HepG2 (cell line): ENCODE measurements around the gene PLCG1. TPM values are rescaled to one million over a fixed set of nuclear protein-coding genes. Genes with fewer than 3 reads are reported as not detected.

Source experiments
- AGO2 ChIP-seq: fragments of 200-400 bp; formaldehyde crosslinking; optimal IDR thresholded peaks from 2 replicates; pipeline ENCODE3; 2017; ENCODE audit warnings: mild to moderate bottlenecking, low read depth, low read length, moderate library complexity
- BORCS8-MEF2B ChIP-seq: sonication (generic); formaldehyde crosslinking; IDR thresholded peaks from 2 replicates; pipeline ENCODE4 v1.8.0; 2022; ENCODE audit warnings: mild to moderate bottlenecking, missing genetic modification reagents
- CHD2 ChIP-seq: IDR thresholded peaks from 2 replicates; pipeline ENCODE4 v1.6.1; 2011; ENCODE audit warnings: low read depth, low read length, improper control_type of control experiment
- HIVEP1 ChIP-seq: sonication (generic); formaldehyde crosslinking; IDR thresholded peaks from 2 replicates; pipeline ENCODE4 v1.4.0; 2020; ENCODE audit warnings: mild to moderate bottlenecking, missing genetic modification reagents
- HNF1A ChIP-seq, 2 experiments: sonication (generic) in 1 of 2; formaldehyde crosslinking in 1 of 2; IDR thresholded peaks; 2 replicates each; pipeline versions ENCODE4 v1.4.0 to v1.6.1; 2016 to 2020; ENCODE audit warnings: borderline replicate concordance in 1 of 2, low read depth in 1 of 2, mild to moderate bottlenecking in 1 of 2, missing genetic modification reagents in 1 of 2
- KDM5A ChIP-seq: fragments of 200-600 bp; sonication (generic); IDR thresholded peaks from 2 replicates; pipeline ENCODE4 v1.7.0; 2018; ENCODE audit warnings: antibody characterized with exemption, mild to moderate bottlenecking, low read length, borderline replicate concordance
- MAF1 ChIP-seq: sonication (generic); formaldehyde crosslinking; IDR thresholded peaks from 2 replicates; pipeline ENCODE4 v1.5.0; 2020; ENCODE audit warnings: missing genetic modification reagents, borderline replicate concordance
- MIER3 ChIP-seq: IDR thresholded peaks from 2 replicates; pipeline ENCODE4 v1.6.1; 2016; ENCODE audit warnings: missing compliant biosample characterization, borderline replicate concordance
- NR0B2 ChIP-seq: sonication (generic); formaldehyde crosslinking; IDR thresholded peaks from 2 replicates; pipeline ENCODE4 v1.4.0; 2020; ENCODE audit warnings: mild to moderate bottlenecking, missing genetic modification reagents
- RAD51 ChIP-seq: fragments of 450-650 bp; IDR thresholded peaks from 2 replicates; pipeline ENCODE4 v1.6.1; 2016; ENCODE audit warnings: borderline replicate concordance
- REL ChIP-seq: sonication (generic); formaldehyde crosslinking; conservative IDR thresholded peaks from 2 replicates; pipeline ENCODE4 v1.8.0; 2022; ENCODE audit warnings: mild to moderate bottlenecking, missing genetic modification reagents, moderate library complexity
- SSRP1 ChIP-seq: IDR thresholded peaks from 2 replicates; pipeline ENCODE4 v1.6.1; 2016; ENCODE audit warnings: control low read depth
- THAP11 ChIP-seq: IDR thresholded peaks from 2 replicates; pipeline ENCODE4 v1.6.1; 2016; ENCODE audit warnings: missing biosample characterization, missing genetic modification reagents
- ZBTB25 ChIP-seq: IDR thresholded peaks from 2 replicates; pipeline ENCODE4 v1.6.1; 2018; ENCODE audit warnings: missing genetic modification reagents
- ZBTB43 ChIP-seq: sonication (generic); formaldehyde crosslinking; conservative IDR thresholded peaks from 2 replicates; pipeline ENCODE4 v1.4.0; 2020; ENCODE audit warnings: missing genetic modification reagents
- ZC3H13 ChIP-seq: sonication (generic); formaldehyde crosslinking; IDR thresholded peaks from 2 replicates; pipeline ENCODE4 v1.8.1; 2023; ENCODE audit warnings: mild to moderate bottlenecking, missing genetic modification reagents, moderate library complexity
- ZKSCAN8 ChIP-seq: IDR thresholded peaks from 2 replicates; pipeline ENCODE4 v1.6.1; 2016; ENCODE audit warnings: borderline replicate concordance, missing genetic modification reagents, missing compliant biosample characterization
- ZNF431 ChIP-seq: sonication (generic); formaldehyde crosslinking; IDR thresholded peaks from 2 replicates; pipeline ENCODE4 v1.9.0; 2022; ENCODE audit warnings: missing genetic modification reagents, low read depth, mild to moderate bottlenecking, borderline replicate concordance
- polyA plus RNA-seq, 8 experiments: library from polyadenylated mRNA; depleted of rRNA in 3 of 8; stranded (reverse) in 7 of 8; unstranded in 1 of 8; fragments of >200 nt; fragmentation: Illumina TruSeq in 4 of 8; extraction: Trizol in 4 of 8; gene quantifications; 2 replicates each; pipeline versions ENCODE4 v1.2.1 to v1.2.3, GENCODE V29; 2011 to 2016; ENCODE audit warnings: low read depth in 4 of 8, missing spikeins in 1 of 8, mixed read lengths in 1 of 8; ENCODE audit not compliant: insufficient read depth in 1 of 8
- total RNA-seq, 5 experiments: library from RNA; depleted of rRNA; stranded (reverse); fragments of >200 nt; fragmentation: Illumina TruSeq; extraction: Trizol; gene quantifications; 2 replicates each; pipeline ENCODE4 v1.2.3, GENCODE V29; 2016; ENCODE audit warnings: low read depth in 1 of 5

The PLCG1 gene
- total and polyA plus RNA-seq, 2 of the 13 experiments (the other 11 are each of a cell fraction or from before 2014, with no cell fraction given), result 85.3 to 158 TPM

GRCh38 chr20:41136680-41137613 lies at the start of gene PLCG1 (continued):
- TF ChIP-seq AGO2 (peak; percentile 93), ZBTB25 (CRISPR knock-in tag) (peak; percentile 92), REL (0 out of 2 replicates have a peak, but pooled peaks have one; percentile 18), BORCS8-MEF2B (CRISPR knock-in tag) (peak; percentile 93), KDM5A (peak; percentile 62; the same call in 1 of the 2 replicates), HNF1A (IDR thresholded peaks at IDR 0.05; ENCODE audit: low read depth) (no peak), HNF1A (CRISPR knock-in tag; IDR thresholded peaks at IDR 0.05; ENCODE audit: borderline replicate concordance) (no peak; the same call in 1 of the 2 replicates), ZNF431 (CRISPR knock-in tag) (peak; percentile 89; the same call in 1 of the 2 replicates), THAP11 (CRISPR knock-in tag) (peak; percentile 33), RAD51 (no peak), ZKSCAN8 (CRISPR knock-in tag) (peak; percentile 75; the same call in 1 of the 2 replicates), ZC3H13 (CRISPR knock-in tag) (peak; percentile 58), MAF1 (CRISPR knock-in tag) (no peak; the same call in 1 of the 2 replicates), CHD2 (peak; percentile 53; the same call in 1 of the 2 replicates), MIER3 (CRISPR knock-in tag) (0 out of 2 replicates have a peak, but pooled peaks have one; percentile 9), NR0B2 (CRISPR knock-in tag) (peak; percentile 68), HIVEP1 (CRISPR knock-in tag) (peak; percentile 94; the same call in 1 of the 2 replicates), SSRP1 (CRISPR knock-in tag) (no peak), ZBTB43 (CRISPR knock-in tag) (peak; percentile 80)
